Right atrium auricular region (tissue), 2 donors: ENCODE measurements around the gene MGA. TPM values are rescaled to one million over a fixed set of nuclear protein-coding genes. Genes with fewer than 3 reads are reported as not detected.
"Not testable (repeated sequence)": the region's sequence is repeated elsewhere in the genome, so short reads cannot be mapped to it uniquely, and the experiment has no call there.

Experiments used
- DNase-seq: peaks from one replicate; pipeline ENCODE4 v3.0.0-alpha.2; 2019; ENCODE audit warnings: low spot score
- H3K27ac ChIP-seq, 2 donors: fragments of 200-600 bp; sonication (generic); 1 replicate in 1 of 2; 2 replicates in 1 of 2; pipeline ENCODE4 v1.5.1; 2016 to 2019
- H3K27me3 ChIP-seq, 2 donors: fragments of 200-600 bp; sonication (generic); one replicate each; pipeline versions ENCODE4 v1.5.1 to v1.6.0; 2017 to 2019
- H3K36me3 ChIP-seq: fragments of 200-600 bp; sonication (generic); one replicate; pipeline ENCODE4 v1.5.1; 2016
- H3K4me1 ChIP-seq, 2 donors: fragments of 200-600 bp; sonication (generic); one replicate each; pipeline versions ENCODE4 v1.5.1 to v1.6.0; 2017 to 2019
- H3K4me3 ChIP-seq, 2 donors: fragments of 200-600 bp; sonication (generic); 1 replicate in 1 of 2; 2 replicates in 1 of 2; pipeline ENCODE4 v1.5.1; 2017 to 2019; ENCODE audit warnings: mild to moderate bottlenecking in 1 of 2, moderate library complexity in 1 of 2
- H3K9me3 ChIP-seq, 2 donors: fragments of 200-600 bp; sonication (generic); one replicate each; pipeline ENCODE4 v1.5.1; 2019
- total RNA-seq, 2 donors: library from RNA; depleted of rRNA; stranded (reverse); fragments of >200 nt; gene quantifications; one replicate each; pipeline ENCODE4 v1.1.0, GENCODE V29; 2016
- TF ChIP-seq, protein P1 (sequence below), 2 donors: fragments of 200-600 bp; sonication (generic); IDR thresholded peaks; one replicate each; pipeline ENCODE4 v1.5.1; 2019; ENCODE audit warnings: antibody characterized with exemption in 2 of 2

The MGA gene
- total RNA-seq, 2 donors from 2014 or later, result 40.1 to 40.3 TPM

DNA sequence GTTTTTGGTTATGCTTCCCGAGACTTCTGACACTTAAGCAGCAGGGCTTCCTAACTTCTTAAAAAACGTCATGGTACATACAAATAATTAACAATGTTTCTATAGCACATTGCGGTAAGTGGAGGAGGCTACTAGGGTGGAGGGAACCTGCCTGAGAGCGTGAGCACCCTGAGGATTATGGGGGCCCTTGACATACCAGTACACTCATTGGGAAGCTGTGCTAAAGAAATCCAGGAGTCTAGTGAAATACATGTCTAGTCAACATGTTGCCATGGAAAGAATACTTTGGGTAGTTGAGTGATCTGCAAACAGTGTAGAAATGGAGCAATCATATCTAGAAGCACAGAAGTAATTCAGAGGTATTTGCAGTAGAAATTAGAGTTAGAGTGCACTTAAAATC lies 74.8 kb downstream of the MGA start:
- TF ChIP-seq, protein P1, sequence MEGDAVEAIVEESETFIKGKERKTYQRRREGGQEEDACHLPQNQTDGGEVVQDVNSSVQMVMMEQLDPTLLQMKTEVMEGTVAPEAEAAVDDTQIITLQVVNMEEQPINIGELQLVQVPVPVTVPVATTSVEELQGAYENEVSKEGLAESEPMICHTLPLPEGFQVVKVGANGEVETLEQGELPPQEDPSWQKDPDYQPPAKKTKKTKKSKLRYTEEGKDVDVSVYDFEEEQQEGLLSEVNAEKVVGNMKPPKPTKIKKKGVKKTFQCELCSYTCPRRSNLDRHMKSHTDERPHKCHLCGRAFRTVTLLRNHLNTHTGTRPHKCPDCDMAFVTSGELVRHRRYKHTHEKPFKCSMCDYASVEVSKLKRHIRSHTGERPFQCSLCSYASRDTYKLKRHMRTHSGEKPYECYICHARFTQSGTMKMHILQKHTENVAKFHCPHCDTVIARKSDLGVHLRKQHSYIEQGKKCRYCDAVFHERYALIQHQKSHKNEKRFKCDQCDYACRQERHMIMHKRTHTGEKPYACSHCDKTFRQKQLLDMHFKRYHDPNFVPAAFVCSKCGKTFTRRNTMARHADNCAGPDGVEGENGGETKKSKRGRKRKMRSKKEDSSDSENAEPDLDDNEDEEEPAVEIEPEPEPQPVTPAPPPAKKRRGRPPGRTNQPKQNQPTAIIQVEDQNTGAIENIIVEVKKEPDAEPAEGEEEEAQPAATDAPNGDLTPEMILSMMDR (IDR thresholded peaks at IDR 0.05), result no peak
- H3K4me3 ChIP-seq, result no peak overlapping the region
- no peak for DNase-seq
- H3K9me3 ChIP-seq, result no peaks in the 10 kb centered on the region
- H3K4me1 ChIP-seq, result no peaks in the 10 kb centered on the region
- no peaks in the 10 kb centered on the region for H3K27me3 ChIP-seq
- H3K27ac ChIP-seq, result no peak overlapping the region
- H3K36me3 ChIP-seq, result peaks cover 51% of the 10 kb centered on the region

DNA sequence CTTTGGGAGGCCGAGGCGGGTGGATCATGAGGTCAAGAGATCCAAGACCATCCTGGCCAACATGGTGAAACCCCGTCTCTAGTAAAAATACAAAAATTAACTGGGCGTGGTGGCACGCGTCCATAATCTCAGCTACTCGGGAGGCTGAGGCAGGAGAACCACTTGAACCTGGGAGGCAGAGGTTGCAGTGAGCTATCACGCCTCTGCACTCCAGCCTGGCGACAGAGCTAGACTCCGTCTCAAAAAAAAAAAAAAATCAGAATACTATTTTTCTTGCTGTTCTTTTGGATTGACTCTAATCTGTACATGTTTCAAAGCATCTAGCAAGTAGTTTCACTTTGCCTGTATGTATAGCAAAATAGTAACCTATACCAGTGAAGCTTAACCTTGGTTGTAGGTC lies 75.3 kb downstream of the MGA start:
- H3K4me3 ChIP-seq, H3K27me3 ChIP-seq, H3K4me1 ChIP-seq, H3K9me3 ChIP-seq, DNase-seq, H3K27ac ChIP-seq: not testable (repeated sequence)
- H3K36me3 ChIP-seq, result peaks cover 52% of the 10 kb centered on the region

DNA sequence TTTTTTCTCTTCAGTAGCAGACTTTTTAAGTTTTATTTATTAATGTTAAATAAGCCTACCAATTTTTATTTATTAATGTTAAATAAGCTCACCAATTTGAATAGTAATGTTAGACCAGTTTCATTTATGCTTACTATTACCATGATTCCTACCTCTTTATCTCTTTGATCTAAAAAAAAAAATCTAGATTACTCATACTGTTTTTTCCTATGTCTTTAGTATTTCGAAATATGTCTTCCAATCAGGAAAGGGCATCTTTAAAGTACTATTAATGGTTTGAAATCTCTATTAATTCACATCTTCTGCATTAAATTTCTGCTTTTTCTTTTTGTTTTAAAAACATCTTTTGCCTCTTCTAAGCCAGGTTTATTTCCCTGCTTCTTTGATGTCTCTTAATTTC lies 86.6 kb downstream of the MGA start:
- Histone ChIP-seq H3K4me1 (no peaks in the 10 kb centered on the region), H3K36me3 (peaks cover 54% of the 10 kb centered on the region), H3K4me3 (no peak overlapping the region), H3K27ac (no peak overlapping the region), H3K9me3 (no peaks in the 10 kb centered on the region), H3K27me3 (no peaks in the 10 kb centered on the region)
- no peak for DNase-seq
- TF ChIP-seq, protein P1 (IDR thresholded peaks at IDR 0.05), result no peak

DNA sequence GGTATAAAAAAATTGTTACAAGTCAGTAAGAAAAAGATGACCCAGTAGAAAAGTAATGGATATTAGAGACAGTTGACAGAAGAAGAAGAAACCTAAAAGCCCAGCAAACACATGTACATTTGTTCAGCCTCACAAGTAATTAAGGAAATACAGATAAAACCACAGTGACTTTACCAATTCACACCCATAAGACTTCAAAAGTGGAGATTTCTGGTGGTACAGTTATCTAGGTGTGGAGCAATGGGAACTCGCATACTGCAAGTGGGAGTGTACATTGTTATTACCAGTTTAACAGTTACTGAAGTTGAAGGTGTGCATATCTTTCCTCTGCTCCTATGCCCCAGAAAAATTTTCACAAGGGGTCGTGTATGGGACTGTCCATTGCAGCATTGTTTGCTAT lies 96.0 kb downstream of the MGA start:
- Histone ChIP-seq H3K27me3 (no peaks in the 10 kb centered on the region), H3K4me1 (no peaks in the 10 kb centered on the region), H3K9me3 (no peaks in the 10 kb centered on the region), H3K27ac (no peak overlapping the region), H3K4me3 (no peak overlapping the region), H3K36me3 (peaks cover 48% of the 10 kb centered on the region)
- DNase-seq, result no peak
- TF ChIP-seq, protein P1 (IDR thresholded peaks at IDR 0.05), result no peak

DNA sequence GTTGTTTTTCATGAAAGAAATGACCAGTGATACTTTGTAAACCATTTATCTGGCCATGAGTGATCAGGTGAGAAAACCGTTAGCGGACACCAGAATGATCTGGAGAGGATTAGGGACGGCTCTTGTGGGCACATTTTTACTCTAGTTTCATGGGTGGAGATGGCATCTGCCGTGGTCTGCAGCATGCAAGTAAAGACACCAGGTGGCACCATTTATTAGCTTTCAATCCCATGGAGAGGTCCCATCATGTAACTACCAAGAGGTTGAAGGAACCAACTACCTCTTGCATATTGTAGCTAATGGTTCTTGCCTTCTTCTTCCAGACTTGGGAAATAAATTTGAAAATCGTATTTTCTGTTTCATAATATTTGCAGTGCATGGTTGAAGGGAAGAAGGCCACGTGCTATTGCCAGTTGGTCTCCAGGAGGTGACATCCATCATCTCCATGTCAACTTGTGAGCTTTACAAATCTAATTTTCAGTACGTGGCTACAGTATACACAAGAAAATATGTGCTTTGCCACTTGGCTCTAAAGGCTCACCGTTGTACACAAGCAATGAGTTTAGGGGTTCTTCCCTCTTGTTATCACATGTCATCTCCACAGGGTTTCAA lies 112.6 kb downstream of the MGA start:
- TF ChIP-seq, protein P1 (IDR thresholded peaks at IDR 0.05), result peak; percentile 38 to 81
- H3K36me3 ChIP-seq, result peaks cover 7% of the 10 kb centered on the region
- no peaks in the 10 kb centered on the region for H3K27me3 ChIP-seq
- peak overlapping the region in 1 of 2 donors; percentile 86 for H3K27ac ChIP-seq
- H3K9me3 ChIP-seq, result no peaks in the 10 kb centered on the region
- no peak overlapping the region for H3K4me3 ChIP-seq
- no peak for DNase-seq
- H3K4me1 ChIP-seq, result peaks cover 4 to 31% of the 10 kb centered on the region in 2 donors

DNA sequence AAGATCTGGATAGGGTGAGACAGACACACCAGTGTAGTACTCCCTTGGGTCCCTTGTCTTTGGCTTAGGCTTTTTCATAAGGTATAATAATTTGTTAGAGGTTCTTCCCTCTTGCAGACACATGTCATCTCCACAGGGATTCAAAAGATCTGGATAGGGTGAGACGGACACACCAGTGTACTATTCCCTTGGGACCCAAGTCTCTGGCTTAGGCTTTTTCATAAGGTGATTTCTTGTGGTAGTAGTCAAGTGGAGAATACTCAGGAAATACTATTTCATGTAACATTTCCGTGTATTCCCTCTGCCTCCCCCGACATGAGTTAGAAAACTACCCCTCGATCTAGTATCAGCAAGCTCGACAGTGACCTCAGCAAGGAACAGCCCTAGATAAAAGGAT lies 113.1 kb downstream of the MGA start:
- DNase-seq, result no peak
- no peaks in the 10 kb centered on the region for H3K27me3 ChIP-seq
- H3K4me1 ChIP-seq, result peaks cover 4 to 31% of the 10 kb centered on the region in 2 donors
- no peaks in the 10 kb centered on the region for H3K9me3 ChIP-seq
- peaks cover 5% of the 10 kb centered on the region for H3K36me3 ChIP-seq
- H3K27ac ChIP-seq, result peak overlapping the region; percentile 84 to 86
- TF ChIP-seq, protein P1 (IDR thresholded peaks at IDR 0.05), result no peak
- H3K4me3 ChIP-seq, result peak overlapping the region in 1 of 2 donors; percentile 72
